Fibroblast of villous mesenchyme (primary cell): ENCODE results near the gene MADD. TPM values are rescaled to one million over a fixed set of nuclear protein-coding genes. Genes with fewer than 3 reads are reported as not detected.

Source experiments
- DNase-seq: peaks from one replicate; pipeline ENCODE4 v3.0.0-alpha.2; 2010; ENCODE audit warnings: low read depth
- H3K4me3 ChIP-seq: 2 replicates; pipeline ENCODE4 v1.5.1; 2011; ENCODE audit warnings: low read depth, mild to moderate bottlenecking, low read length
- total RNA-seq: library from RNA; depleted of rRNA; stranded (reverse); fragments of >200 nt; gene quantifications from 2 replicates; pipeline ENCODE4 v1.2.3, GENCODE V29; 2012
- TF ChIP-seq, protein P1 (sequence below): IDR thresholded peaks from 2 replicates; pipeline ENCODE4 v1.5.1; 2012; ENCODE audit warnings: low read depth, mild to moderate bottlenecking, low read length; ENCODE audit not compliant: insufficient read depth

MADD gene
- total RNA-seq, 1 donor, result 27.2 TPM

DNA sequence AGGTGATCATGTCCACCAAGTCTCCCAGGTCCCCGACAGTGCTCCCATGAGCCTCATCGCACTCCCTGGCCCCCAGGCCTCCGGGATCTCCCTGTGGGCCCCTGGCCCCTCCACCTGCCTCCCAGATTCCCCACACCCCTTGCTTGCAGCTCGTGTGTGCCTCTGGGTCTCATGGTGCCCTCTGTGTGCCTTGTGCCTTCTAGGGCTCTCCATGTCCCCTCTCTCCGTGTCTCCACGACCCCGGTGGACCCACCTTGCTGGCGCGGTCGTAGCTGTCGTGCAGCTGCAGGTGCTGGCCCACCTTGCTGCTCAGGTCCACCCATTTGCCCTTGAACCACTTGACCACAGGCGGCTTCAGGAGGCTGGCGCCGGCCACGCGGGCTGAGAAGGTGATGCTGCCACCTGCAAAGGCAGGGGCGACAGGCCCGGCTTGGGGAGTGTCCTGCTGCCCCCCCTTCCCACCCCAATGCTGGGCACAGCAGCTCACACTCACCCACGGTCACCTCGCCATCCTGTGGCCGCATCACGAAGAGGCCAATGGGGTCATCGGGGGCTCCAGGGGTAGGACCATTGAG, 79.7 kb downstream of the MADD start:
- no peak for DNase-seq
- no peak overlapping the region for H3K4me3 ChIP-seq
- TF ChIP-seq, protein P1, sequence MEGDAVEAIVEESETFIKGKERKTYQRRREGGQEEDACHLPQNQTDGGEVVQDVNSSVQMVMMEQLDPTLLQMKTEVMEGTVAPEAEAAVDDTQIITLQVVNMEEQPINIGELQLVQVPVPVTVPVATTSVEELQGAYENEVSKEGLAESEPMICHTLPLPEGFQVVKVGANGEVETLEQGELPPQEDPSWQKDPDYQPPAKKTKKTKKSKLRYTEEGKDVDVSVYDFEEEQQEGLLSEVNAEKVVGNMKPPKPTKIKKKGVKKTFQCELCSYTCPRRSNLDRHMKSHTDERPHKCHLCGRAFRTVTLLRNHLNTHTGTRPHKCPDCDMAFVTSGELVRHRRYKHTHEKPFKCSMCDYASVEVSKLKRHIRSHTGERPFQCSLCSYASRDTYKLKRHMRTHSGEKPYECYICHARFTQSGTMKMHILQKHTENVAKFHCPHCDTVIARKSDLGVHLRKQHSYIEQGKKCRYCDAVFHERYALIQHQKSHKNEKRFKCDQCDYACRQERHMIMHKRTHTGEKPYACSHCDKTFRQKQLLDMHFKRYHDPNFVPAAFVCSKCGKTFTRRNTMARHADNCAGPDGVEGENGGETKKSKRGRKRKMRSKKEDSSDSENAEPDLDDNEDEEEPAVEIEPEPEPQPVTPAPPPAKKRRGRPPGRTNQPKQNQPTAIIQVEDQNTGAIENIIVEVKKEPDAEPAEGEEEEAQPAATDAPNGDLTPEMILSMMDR, result no peak

GRCh38 chr11:47350315-47350714, 80.4 kb downstream of the MADD start:
- TF ChIP-seq, protein P1, result no peak
- H3K4me3 ChIP-seq, result no peak overlapping the region
- DNase-seq, result no peak

DNA sequence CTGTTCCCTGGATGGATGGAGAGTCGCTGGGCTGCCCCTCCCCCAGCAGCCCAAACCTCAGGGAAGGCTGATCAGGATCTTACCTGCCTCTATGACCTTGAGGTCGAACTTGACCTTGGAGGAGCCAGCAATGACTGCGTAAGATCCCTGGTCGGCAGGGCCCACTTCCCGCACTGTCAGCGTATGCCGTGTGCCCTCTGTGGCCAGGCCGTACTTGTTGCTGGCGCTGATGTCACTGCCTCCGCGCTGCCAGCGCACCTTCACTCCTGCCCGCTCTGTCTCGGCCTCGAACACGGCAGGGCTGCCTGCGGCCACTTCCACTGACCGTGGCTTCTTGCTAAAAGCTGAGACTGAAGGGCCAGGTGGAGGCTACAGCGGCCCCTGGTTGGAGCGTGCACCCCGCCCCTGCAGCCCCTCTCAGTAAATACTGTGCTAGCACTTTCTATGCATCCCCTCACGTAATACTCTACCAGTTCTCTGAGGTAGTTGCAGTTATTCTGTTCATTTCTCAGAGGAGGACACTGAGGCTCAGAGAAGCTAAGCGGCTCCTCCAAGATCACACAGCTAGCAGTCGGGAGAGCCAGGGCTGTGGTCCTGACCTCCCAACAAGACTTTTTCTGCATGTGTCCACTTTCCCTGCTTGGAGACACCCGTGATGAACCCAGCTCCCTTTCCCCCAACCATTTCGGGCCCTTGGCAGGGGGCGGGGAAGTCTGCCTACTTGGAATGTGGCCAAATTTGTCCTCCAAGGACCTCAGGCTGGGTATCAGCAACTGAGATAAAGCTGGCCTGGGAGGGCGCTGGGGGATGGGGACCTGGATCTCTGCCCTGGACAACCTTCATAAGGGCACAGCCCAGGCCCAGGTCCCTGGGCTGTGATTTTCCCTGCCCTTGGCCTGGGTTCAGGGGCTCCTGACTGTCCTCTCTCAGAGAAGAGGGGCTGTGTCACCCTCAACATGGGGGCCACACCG, 81.5 kb downstream of the MADD start:
- no peak overlapping the region for H3K4me3 ChIP-seq
- no peak for DNase-seq
- TF ChIP-seq, protein P1, result no peak

- no peak for DNase-seq
- no peak within 1 kb of the TSS for H3K4me3 ChIP-seq
- TF ChIP-seq, protein P1, result no peak
These were observed 82.6 kb downstream of the MADD start, which contains the start of gene MYBPC3 for GRCh38 chr11:47352556-47352955. Gene MYBPC3, minus strand, starts transcription at chr11:47352702. Its CDS starts 55 bp downstream, at chr11:47352647.

GRCh38 chr11:47353978-47354774, 84.2 kb downstream of the MADD start:
- DNase-seq, result no peak
- no peak overlapping the region for H3K4me3 ChIP-seq
- TF ChIP-seq, protein P1, result no peak

- H3K4me3 ChIP-seq, result peak overlapping the region; percentile 23
- TF ChIP-seq, protein P1, result no peak
- DNase-seq, result no peak
These were observed 85.0 kb downstream of the MADD start for GRCh38 chr11:47354913-47355282.
